ENCODE results near the gene BCLAF1. TPM values are rescaled to one million over a fixed set of nuclear protein-coding genes. Genes with fewer than 3 reads are reported as not detected.
A peak's percentile ranks its signal among the peaks of the same experiment; 100 is the strongest.

BCLAF1 gene
- total and polyA plus RNA-seq, 9 of the 15 experiments (the other 6 are each of a cell fraction or from before 2014, with no cell fraction given) = 65.4 to 286 (median 165) TPM

- TF ChIP-seq E2F6 (IDR thresholded peaks at IDR 0.05; ENCODE audit: borderline replicate concordance in 1 of 2, extremely low read depth in 1 of 2, insufficient read depth in 1 of 2, insufficient read length in 1 of 2, low read depth in 1 of 2, low read length in 1 of 2, poor library complexity in 1 of 2, severe bottlenecking in 1 of 2) = no peak
- TF ChIP-seq E2F5 (CRISPR knock-in tag; IDR thresholded peaks at IDR 0.05) = no peak
- TF ChIP-seq ZFPM2 (CRISPR knock-in tag; IDR thresholded peaks at IDR 0.05) = 0 out of 2 replicates have a peak, but pooled peaks have one; percentile 8
- TF ChIP-seq HDAC6 (IDR thresholded peaks at IDR 0.05; ENCODE audit: low read depth, low read length) = no peak
- no peak for TF ChIP-seq ZC3H8 (IDR thresholded peaks at IDR 0.05)
- peak; percentile 94 for TF ChIP-seq CBFA2T3 (IDR thresholded peaks at IDR 0.05)
- TF ChIP-seq NR1H2 (CRISPR knock-in tag; IDR thresholded peaks at IDR 0.05) = 0 out of 2 replicates have a peak, but pooled peaks have one; percentile 47
- no peak for TF ChIP-seq POLR2A (conservative IDR thresholded peaks at IDR 0.05)
- no peak for TF ChIP-seq SMAD3 (CRISPR knock-in tag; conservative IDR thresholded peaks at IDR 0.05)
- peak; percentile 67 for TF ChIP-seq CCNT2 (IDR thresholded peaks at IDR 0.05; ENCODE audit: borderline replicate concordance, extremely low read depth, insufficient read length, low read depth, low read length)
- no peak for TF ChIP-seq SMARCC2 (IDR thresholded peaks at IDR 0.05; ENCODE audit: low read depth)
- TF ChIP-seq CBFA2T2 (conservative IDR thresholded peaks at IDR 0.05) = peak; percentile 82
- no peak for TF ChIP-seq E2F8 (IDR thresholded peaks at IDR 0.05; ENCODE audit: low read depth, partially characterized antibody)
- no peak for TF ChIP-seq ZNF318 (IDR thresholded peaks at IDR 0.05; ENCODE audit: borderline replicate concordance in 1 of 2, low read depth in 1 of 2)
- no peak for TF ChIP-seq SMC3 (conservative IDR thresholded peaks at IDR 0.05; ENCODE audit: insufficient read depth, low read depth, low read length)
These were observed 38.3 kb downstream of the BCLAF1 start (continued) for GRCh38 chr6:136251394-136251793.
